NCI-H2029 treated with DMSO at 0.1 percent for 48 hours (cell line): ENCODE data around the gene PRKAG1.

Source experiments
- DNase-seq: peaks from one replicate; lab custom pipeline; 2025; lab: John Stamatoyannopoulos, UW

PRKAG1 gene

DNA sequence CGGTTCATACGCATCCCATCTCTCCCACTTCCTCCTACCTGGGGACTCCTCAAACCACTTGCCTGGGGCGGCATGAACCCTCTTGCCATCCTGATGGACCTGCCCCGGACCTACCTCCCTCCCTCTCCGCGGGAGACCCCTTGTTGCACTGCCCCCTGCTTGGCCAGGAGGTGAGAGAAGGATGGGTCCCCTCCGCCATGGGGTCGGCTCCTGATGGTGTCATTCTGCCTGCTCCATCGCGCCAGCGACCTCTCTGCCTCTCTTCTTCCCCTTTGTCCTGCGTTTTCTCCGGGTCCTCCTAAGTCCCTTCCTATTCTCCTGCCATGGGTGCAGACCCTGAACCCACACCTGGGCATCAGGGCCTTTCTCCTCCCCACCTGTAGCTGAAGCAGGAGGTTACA, 36.8 kb downstream of the PRKAG1 start:
- DNase-seq: no peak

- no peak for DNase-seq
Measured at GRCh38 chr12:48980953-48981756, 37.4 kb downstream of the PRKAG1 start.

DNA sequence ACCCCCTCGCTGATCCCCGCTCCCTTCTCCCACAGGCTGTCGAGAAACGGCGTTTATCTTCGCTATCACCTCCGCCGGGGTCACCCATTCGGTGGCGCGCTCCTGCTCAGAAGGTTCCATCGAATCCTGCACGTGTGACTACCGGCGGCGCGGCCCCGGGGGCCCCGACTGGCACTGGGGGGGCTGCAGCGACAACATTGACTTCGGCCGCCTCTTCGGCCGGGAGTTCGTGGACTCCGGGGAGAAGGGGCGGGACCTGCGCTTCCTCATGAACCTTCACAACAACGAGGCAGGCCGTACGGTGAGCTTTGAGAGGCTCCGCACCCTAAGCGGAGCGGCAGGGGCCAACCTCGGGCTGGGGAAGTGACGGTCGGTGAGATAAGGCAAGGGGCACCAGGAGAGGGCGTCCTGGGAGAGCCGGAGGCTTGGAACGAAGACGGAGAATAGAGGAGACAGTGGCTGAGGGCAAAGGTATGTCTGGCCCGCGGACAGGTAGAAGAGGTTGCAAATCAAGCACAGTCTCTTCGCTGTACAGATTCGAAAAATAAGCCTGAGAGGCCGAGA, 38.1 kb downstream of the PRKAG1 start:
- DNase-seq: no peak

GRCh38 chr12:48979602-48980388, 38.8 kb downstream of the PRKAG1 start:
- no peak for DNase-seq

- no peak for DNase-seq
Measured at GRCh38 chr12:48978741-48979601, 39.6 kb downstream of the PRKAG1 start.

- no peak for DNase-seq
Measured at GRCh38 chr12:48978291-48978740, 40.3 kb downstream of the PRKAG1 start, which contains the start of gene WNT1. TSS of gene WNT1 (plus strand) at chr12:48978322. CDS start at chr12:48978651, 329 bp downstream.

DNA sequence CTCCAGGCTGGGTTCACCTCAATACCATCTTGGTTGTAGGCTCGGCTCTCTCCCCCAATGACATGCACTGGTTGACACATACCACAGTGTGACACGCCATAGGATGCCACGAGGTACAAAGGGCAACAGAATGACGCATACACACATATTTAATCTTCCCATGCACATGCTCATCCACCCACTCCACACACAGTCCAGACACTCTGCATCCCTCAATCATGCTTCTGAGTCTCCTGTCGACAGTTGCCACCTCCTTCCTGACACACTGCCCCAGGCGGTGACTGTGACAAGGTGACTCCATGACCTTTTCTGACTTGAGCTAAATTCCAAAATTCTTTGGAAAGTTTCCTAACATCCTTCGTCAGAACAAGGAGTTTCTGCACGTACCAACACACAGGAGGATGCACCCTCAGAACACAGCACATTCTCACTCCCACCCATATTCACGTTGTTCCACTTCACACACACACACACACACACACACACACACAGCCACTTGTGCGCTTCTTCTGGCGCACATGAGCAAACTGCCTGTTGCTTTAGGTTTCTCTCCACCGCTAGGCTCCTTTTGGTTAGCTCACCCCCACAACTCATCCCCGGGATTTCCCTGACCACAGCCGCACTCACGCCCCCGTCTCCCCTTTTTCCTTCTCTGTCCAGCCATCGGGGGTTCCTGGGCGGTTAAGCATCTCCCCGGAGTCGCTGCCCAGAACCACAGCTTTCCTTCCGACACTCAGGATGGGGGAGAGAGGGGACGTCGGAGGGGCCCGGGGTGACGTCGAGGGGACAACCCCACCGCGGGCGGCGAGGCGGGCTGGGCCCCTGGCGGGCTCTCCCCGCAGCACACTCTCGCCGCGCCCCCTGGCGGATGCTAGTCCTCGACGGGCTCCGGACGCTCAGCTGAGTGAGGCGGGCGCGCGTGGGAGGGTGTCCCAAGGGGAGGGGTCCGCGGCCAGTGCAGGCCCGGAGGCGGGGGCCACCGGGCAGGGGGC, 41.0 kb downstream of the PRKAG1 start:
- no peak for DNase-seq

DNA sequence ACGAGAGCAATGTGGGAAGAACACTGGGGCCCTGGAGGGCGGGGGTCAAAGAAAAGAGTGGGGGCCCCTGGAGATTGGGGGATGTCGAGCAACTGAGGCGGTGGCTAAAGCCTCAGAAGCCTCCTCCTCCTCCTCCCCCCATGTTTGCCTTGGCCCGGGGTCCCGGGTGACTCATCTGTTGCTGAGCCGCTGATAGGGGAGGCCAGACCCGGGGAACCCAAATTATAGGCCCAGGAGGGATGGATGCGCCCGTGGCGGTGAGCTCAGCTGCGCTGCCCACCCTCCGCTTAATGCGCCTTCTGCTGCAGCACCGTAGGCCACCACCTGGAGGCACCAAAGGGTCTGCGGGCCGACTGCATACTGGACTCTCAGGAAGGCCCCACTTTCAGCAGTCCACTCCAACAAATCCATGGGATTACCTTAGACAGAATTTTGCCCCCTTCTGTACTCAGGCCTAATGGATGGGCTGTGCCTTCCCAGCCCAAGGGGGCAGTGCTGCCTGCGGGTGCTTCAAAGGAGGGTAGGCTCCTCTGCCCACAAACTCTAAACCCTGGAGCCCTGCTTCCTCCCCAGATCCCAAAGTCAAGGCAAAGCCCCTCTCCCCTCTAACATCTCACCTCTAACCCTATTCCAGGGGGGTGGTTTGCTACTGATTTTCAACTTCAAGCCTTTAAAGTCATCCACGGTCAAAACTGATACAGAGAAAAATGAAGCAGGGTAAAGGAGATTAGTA, 44.5 kb downstream of the PRKAG1 start:
- DNase-seq: no peak

DNA sequence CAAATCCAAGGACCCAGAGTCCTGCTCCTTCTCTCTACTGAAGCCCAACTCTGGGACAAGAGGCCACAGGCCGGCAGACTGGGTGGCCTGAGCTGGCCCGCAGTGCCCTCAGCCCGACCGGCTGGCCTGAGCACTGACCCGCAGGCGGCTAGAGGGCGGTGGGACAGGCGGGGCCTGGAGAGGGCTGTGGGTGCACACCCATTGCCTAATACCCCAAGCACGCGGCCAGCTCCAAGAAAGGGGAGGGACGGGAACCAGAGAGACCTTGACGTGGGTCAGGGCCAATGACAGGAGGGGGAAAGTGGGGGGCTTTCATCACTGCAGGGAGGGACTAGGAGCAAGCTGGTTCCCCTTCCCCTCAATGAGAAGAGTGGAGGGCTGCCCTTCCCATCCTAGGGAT, 45.0 kb downstream of the PRKAG1 start:
- DNase-seq: no peak

- no peak for DNase-seq
Measured at GRCh38 chr12:48972952-48973483, 45.6 kb downstream of the PRKAG1 start.

DNA sequence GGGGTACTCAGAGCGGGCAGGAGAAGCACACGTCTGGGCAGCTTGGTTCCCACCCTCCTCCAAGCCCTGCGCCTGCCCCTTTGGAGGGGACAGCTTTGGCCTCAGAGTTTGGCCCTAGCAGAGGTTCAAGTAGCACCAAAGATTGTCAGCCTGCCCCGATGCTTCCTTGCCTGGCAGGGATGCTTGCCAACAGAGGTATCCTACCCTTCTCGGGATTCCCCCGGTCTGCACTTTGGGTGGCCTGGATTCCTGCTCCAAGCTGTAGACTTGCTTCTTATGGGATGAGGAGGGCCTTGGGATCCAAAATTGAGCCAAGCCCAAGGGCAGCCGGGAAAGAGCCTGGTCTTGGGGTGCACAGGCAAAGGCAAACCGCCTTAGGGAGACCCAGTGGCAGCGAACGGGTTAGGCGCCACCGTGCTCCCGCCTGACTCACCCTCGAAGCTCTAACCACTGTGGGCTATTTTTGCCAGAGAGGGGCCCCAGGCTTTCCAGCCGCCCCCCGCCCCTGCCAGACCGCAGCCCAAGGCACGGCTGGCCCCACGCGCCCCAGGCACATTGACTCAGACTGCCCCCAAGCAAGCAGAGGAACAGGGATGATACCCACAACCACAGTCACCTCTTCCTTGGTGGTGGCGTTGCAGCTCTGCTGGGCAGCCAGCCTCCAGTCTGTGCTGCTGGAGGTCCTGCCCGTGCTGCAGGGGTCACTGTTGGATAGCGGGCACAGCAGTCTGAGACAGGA, 46.2 kb downstream of the PRKAG1 start:
- DNase-seq: no peak

GRCh38 chr12:48970702-48971334, 47.8 kb downstream of the PRKAG1 start:
- DNase-seq: no peak

- no peak for DNase-seq
Measured at GRCh38 chr12:48969833-48970701, 48.5 kb downstream of the PRKAG1 start.

- DNase-seq: no peak
Measured at GRCh38 chr12:48969160-48969771, 49.3 kb downstream of the PRKAG1 start.

- no peak for DNase-seq
Measured at GRCh38 chr12:48968467-48968866, 50.1 kb downstream of the PRKAG1 start.

DNA sequence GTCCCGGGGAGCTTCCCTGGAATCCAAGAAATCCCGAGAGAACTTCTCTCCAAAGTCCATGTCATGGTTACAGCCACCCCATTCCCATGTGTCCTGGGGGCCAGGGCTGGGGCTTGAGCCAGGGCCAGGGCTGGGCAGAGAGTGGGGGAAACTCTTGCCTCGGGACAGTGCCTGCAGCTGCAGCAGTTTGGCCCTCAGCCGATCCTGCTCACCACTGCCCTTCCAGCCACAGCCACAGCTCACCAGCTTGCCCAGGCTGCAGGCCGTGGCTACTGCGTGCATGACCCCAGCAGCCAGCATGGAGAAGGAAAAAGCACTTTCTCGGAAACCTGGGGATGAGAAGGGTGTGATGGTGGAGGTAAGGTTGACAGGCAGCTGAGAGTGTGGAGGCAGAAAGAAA, 50.6 kb downstream of the PRKAG1 start:
- DNase-seq: no peak
